GM18517 (cell line): ENCODE data around the gene RSRC1.
"Not testable (repeated sequence)": the region's sequence is repeated elsewhere in the genome, so short reads cannot be mapped to it uniquely, and the experiment has no call there.

ENCODE experiments used
- ATAC-seq: cut with Tn5 transposase; IDR thresholded peaks from one replicate; pipeline ENCODE4 v1.9.1; 2021; ENCODE audit warnings: mild to moderate bottlenecking, moderate library complexity; ENCODE audit not compliant: unreplicated experiment

RSRC1 gene

GRCh38 chr3:158220575-158220974 lies 110.7 kb downstream of the RSRC1 start:
- no peak for ATAC-seq

- no peak for ATAC-seq
Observed at GRCh38 chr3:158221426-158221825, 111.5 kb downstream of the RSRC1 start.

GRCh38 chr3:158226429-158226828 lies 116.5 kb downstream of the RSRC1 start:
- ATAC-seq = no peak

- ATAC-seq = not testable (repeated sequence)
Observed at GRCh38 chr3:158228942-158229341, 119.1 kb downstream of the RSRC1 start.

GRCh38 chr3:158233791-158234190 lies 123.9 kb downstream of the RSRC1 start:
- no peak for ATAC-seq

- no peak for ATAC-seq
Observed at GRCh38 chr3:158244274-158244673, 134.4 kb downstream of the RSRC1 start.

GRCh38 chr3:158247288-158247687 lies 137.4 kb downstream of the RSRC1 start:
- ATAC-seq = no peak

- ATAC-seq = no peak
Observed at GRCh38 chr3:158248261-158248660, 138.4 kb downstream of the RSRC1 start.

- no peak for ATAC-seq
Observed at GRCh38 chr3:158249183-158249582, 139.3 kb downstream of the RSRC1 start.

GRCh38 chr3:158258619-158259018 lies 148.7 kb downstream of the RSRC1 start:
- ATAC-seq = no peak

- no peak for ATAC-seq
Observed at GRCh38 chr3:158260392-158260791, 150.5 kb downstream of the RSRC1 start.

- no peak for ATAC-seq
Observed at GRCh38 chr3:158261371-158261991, 151.6 kb downstream of the RSRC1 start.

- ATAC-seq = no peak
Observed at GRCh38 chr3:158264894-158265293, 155.0 kb downstream of the RSRC1 start.

GRCh38 chr3:158267015-158267414 lies 157.1 kb downstream of the RSRC1 start:
- ATAC-seq = no peak

- ATAC-seq = no peak
Observed at GRCh38 chr3:158269942-158270341, 160.1 kb downstream of the RSRC1 start.

- no peak for ATAC-seq
Observed at GRCh38 chr3:158272081-158272480, 162.2 kb downstream of the RSRC1 start.

- no peak for ATAC-seq
Observed at GRCh38 chr3:158273656-158274055, 163.8 kb downstream of the RSRC1 start.

GRCh38 chr3:158278187-158278586 lies 168.3 kb downstream of the RSRC1 start:
- no peak for ATAC-seq

- no peak for ATAC-seq
Observed at GRCh38 chr3:158279609-158280008, 169.7 kb downstream of the RSRC1 start.

GRCh38 chr3:158295771-158296170 lies 185.9 kb downstream of the RSRC1 start:
- no peak for ATAC-seq

- no peak for ATAC-seq
Observed at GRCh38 chr3:158297940-158298339, 188.1 kb downstream of the RSRC1 start.

- no peak for ATAC-seq
Observed at GRCh38 chr3:158308236-158308928, 198.5 kb downstream of the RSRC1 start.
